Stimulated activated CD8-positive, alpha-beta memory T cell treated with anti-CD3 and anti-CD28 coated beads, Interleukin-7, amount 100 ng/mL, for 1 hour (primary cell): ENCODE results near the gene LGALS7.

Experiments used
- DNase-seq, 2 donors: peaks; one replicate each; pipeline ENCODE4 v3.0.0-alpha.2; 2020; ENCODE audit warnings: low read depth in 2 of 2

The LGALS7 gene

DNA sequence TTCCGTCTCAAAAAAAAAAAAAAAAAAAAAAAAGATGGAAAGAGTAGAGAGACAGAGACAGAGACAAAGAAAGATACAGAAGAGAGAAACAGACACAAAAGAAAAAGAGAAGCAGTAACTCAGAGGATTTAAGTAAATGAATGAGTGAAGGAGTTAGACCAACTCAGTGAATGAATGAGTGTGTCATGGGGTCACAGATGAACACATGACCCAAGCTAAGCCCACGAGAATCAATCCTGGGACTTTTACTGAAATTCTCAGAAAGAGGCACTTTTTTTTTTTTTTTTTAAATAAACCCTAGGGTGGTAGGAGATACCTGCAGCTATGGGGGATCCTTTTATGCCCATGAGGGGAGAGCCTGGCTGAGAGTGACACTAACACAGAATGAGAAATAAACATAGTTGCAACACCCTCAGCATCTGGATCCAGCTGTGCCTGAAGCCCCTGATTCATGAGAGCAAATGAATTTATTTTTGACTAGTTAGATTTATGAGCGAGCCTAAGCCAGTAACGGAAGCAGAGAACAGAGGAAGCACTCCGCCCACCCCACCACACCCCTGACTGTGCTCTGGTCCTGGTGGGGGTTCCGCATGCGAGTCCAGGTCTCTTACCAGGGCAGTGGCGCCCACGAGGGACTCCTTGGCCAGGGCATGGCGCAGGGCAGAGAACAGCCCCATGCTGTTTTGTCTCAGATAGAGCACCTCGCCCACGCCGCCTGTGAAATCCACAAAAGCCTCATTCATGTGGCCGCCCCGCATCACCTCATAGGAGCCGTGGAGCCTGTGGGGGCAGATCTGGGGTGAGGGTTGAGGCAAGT, 33.7 kb downstream of the LGALS7 start:
- no peak for DNase-seq

DNA sequence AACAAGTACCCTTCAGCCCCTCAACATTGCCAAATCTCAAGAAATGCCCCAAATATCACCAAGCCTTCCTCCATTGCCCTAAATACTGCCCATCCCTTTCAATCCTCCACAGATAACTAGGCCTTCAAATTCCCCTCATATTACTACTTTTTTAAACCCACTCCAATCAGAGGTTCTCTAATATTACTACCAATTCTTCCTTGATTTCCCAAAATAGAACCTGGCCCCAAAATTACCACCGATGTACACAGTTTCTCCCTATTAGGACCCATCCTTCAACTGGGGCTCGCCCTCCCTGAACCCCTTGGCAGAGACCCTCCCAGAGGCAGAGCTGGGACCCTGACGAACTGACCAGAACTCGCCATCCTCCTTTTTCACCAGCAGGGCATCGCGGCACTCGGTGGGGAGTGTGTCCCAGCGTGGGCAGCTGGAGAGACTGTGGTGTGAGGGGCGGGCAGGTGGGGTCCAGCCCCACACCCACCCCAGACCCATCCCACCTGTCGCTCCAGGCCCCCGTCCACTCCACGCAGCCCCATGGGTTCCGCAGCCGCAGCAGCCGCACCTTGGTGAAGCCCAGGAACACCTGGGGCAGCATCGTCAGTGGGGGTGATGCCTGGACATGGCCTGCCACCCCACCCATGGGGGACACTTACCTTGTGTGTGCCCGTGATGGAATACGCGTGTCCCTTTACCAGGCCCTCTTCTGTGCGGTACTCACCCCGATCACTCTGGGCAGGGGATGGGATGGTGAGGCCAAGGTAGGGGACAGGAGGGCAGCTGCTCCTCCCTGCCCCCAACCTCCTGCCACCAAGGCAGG, 35.2 kb downstream of the LGALS7 start:
- no peak for DNase-seq

DNA sequence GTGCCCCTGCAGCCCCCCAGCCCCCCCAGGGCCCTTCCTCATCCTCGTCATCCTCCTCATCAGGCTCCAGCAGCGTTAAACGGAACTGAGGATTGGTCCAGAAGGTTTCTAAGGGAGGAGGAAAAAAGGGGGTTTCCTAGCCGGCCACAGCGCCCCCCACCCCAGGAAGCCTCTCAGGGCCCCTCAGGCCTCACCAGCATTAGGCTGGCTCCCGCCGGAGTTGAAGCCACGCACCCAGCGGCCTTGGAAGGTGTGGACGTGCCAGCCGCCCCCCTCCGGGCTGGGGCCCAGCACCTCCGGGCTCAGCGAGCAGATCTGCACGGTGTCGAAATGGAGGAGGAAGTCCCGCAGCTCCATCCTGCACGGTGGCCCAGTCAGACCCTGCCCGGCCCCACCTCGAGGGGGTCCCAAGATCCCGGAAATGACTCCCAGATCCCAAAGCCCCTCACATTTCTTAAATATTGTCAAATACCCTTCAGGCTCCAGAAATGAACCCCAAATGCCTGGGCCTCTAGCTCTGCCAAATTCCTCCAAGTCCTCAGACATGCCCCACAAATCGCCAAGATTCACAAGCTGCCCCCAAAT, 35.9 kb downstream of the LGALS7 start:
- no peak for DNase-seq

DNA sequence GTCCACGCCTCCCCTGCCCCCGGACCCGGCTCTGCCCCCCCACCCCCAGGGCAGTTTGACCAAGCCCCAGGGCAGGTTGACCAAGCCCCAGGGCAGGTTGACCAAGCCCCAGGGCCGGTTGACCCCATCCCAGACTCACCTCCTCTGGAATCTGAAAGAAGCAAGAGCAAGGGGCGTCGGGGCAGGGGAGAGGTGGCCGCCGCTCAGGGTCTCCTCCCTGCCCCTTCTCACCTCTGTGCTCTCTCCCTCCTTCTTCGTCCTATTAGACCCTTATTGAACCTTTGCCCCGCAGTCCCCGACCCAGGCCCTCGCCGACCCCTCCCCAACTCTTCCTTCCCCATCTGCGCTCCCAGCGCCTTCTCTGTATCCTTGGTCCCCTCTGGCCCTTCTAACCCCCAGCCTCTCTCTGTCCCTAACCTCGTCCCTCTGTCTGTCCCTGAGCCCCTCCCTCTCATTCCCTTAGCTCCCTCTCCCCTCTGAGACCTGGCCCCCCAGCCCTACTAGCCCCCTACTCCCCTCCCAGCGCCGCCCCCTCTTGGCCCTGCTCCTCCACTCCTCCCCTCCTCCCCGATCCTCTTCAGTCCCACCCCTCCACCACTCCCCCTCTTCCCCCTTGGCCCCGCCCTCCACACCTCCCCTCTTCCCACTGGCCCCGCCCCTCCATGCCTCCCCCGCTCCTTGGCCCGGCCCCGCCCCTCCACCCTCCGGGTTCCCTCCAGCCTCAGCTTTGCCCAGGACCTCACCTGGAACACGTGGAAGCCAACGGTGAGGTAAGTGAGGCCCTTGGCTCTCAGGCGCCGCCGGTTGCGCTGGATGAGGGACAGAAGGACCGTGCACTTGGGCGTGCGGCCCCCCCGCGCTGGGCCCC, 36.7 kb downstream of the LGALS7 start:
- DNase-seq = peak in 1 of 2 donors; percentile 48

DNA sequence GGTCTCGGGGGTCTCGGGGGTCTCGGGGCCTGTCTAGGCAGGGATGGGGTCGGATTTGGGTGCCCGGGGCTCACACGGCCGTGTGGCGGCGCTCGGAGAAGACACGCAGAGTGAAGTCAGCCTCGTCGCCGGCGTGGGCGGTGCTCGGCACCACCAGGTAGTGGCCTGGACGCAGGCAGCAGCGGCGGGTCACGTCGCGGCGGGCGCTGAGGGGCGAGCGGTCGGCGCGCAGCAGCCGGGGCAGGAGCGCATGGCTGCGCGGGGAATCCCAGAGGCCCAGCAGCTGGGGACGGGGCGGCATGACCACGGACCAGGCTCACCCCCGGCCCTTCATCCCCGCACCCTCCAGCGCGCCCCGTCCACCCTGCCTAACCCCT, 37.3 kb downstream of the LGALS7 start:
- DNase-seq = peak in 1 of 2 donors; percentile 27

DNA sequence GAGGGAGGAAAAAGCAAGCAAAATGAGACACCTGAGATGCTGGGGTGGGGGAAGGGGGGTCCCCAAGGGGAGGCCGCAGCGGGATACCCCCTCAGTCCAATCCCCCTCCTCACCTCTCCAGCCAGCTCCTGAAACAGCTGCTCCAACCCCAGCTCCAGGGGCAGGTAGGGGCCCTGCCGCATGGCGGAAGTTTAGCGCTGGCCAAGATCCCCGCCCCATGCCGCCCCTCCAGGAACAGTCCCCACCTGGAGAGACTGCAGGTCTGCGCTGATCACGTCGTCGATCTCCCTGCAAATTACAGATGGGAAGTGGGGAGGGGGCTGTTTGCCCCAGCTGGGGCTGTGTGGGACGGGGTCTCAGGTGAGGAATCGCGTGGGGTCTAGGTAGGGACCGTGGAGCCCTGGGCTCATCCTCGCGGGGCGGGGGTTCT, 38.0 kb downstream of the LGALS7 start:
- no peak for DNase-seq

DNA sequence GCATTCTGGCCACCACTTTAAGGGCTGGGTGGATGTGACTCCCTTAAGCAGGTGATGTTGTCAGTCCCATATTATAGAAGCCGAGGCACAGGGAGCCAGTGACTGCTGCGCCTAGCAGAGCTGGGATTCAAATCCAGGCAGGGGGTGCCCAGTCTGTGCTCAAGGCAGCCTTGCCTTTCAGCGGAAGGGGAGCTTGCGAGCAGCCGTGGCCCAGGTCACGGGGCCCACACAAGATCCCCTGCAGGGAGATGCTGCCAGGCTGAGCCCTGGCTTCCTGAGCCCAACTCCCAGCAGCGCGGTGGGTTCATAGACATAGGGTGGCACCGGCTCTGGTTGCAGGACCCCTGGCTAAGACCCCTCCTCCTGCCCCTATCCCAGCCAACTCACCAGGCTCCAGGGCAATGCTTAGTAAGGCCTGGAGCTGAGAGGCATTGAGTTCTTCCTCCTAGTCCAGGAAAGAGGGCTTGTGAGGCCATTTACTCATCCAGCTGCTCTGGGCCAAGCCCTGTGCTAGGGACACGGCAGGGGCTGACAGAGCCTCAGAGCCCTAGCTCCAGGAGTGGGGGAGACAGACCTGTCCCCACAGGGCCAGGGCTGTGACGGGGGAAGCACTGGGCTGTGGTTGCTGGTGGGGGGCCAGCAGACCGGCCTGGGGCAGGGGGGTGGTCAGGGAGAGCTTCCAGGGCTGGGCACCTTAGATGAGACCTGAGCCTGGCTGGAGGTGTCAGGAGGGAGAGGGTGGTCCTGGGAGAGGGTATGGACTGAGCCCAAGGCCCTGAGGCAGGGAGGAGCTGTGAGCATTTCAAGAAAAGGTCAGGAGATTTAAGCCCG, 38.7 kb downstream of the LGALS7 start:
- DNase-seq = no peak

DNA sequence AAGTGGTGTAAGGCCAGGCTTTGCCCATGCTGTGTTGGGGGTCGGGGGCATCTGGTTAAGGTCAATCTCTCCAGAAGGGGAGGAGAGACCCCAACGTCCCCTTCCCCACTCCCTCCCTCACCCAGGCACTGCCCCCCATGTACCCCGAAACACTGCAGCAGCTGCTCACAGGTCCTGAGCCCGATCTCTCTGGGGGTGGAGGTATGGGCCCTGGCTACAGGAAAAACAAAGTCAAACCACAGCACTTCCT, 39.2 kb downstream of the LGALS7 start:
- DNase-seq = no peak

DNA sequence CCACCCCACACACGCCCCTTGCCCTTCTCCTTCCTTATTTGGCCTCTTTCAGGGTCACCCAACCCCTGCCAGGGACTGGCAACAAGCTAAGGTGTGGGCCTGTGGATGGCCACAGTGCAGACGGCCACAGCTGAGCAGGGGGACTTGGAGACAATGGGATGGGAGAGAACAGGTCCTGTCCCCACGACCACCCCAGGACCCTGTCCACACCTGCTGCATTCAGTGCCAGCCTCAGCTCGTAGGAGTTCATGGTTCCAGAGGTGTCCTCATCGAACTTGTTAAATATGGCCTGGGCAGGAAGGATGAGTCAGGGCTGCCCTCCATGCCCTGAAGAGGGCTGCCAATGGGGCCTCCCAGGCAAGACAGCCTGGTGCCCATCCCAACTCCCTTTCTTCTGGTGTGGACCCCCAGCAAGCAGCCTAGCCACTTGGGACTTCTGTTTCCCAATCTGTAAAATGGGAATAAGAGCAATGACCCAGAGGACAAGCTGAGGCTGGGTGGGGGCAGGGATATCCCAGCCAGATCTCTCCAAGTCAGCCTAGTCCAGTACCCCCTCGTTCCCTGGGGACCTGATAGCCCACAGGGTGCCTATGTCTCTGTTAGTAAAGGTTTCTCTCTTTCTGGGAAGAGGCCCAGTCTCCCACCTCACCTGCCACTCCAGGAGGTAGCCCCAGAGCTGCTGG, 39.7 kb downstream of the LGALS7 start:
- DNase-seq = no peak

DNA sequence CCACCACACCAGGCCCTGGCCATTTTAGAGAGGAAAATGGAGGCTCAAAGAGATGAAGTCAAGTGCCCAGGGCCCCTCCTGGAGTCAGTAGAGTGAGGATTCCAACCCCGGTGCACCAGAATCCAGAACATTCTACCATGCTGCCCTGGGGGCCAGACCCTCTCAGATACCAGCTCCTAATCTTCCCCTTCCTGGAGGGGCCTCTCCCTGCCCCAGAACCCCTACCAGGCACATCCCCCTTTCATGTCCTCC, 40.1 kb downstream of the LGALS7 start:
- no peak for DNase-seq

DNA sequence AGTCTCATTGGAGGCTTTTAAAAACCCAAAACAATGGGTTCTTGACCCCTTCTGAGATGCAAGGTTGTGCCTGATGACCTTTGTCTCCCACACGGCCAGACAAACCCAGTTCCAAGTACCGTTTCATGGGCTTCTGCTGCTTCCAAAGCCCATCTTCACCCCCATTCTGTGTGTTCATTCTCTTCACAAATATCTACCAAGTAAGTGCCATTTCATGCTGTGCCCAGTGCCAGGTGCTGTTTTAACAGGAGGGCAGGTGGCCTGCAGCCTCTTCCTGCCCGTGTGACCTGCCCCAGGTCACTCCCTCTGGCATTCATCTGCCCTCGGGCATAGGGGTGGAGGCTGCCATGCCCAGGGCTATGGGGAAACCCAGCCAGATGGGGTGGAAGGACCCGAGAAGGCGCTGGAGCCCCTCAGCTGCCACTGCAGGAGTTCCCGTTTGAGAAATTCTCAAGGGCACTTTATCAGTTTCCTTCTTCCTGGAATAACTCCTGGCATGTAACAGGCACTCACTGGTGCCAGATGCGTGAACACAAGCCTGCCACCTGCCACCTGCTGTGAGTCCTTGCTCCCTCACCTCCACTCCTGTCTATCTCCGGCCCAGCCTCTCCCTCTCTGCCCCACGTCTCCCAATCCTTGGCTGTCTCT, 41.5 kb downstream of the LGALS7 start:
- no peak for DNase-seq

DNA sequence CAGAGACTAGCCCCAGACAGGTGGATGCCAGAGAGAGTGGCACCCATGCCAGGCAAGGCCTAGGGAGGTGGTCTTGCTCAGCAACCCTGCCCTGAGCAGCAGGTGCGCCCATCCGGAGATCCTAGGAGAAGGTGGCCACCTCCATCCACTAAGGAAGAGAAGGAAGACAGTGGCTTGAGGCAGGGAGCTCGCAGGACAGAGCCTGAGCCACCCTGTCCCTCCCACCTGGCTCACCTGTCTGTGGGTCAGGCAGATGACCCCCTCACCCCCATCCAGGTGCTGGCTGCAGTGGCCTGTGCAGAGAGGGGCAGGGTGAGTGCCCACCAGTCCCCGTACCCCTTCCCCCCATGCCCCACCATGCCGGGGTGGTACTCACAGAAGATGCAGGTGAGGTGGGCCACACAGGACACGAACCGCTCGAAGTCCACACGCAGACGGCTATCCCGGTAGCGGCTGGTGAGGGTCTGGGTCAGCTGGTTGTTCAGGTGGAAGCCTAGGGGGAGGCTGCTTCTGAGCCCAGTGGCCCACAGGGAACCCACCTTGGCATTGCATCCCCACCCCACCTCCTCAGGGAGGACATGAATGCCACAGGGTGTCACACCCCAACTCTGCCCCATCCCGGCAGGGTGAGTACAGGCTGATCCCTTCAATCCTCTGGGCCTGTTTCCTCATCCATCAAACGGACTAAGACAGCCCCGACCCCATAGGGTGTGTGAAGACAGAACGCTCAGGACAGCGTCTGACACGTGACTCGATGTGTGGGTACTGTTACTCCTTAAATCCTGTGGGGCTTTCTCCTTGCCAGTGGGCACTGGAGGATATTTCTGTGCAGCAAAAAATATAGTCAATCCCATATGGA, 42.4 kb downstream of the LGALS7 start:
- DNase-seq = no peak

DNA sequence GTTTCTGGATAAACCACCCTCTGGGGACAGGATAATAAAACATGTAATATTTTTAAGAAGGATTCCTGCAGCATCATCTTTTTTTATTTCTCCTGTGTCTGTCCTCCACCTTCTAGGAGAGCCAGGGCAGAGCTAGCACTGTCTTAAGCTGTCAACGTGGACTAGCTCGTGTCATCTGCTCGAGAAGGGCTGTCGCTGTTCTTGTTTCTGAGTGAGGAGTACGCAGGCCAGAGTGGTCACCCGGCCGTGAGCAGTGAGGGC, 42.9 kb downstream of the LGALS7 start:
- DNase-seq = no peak

DNA sequence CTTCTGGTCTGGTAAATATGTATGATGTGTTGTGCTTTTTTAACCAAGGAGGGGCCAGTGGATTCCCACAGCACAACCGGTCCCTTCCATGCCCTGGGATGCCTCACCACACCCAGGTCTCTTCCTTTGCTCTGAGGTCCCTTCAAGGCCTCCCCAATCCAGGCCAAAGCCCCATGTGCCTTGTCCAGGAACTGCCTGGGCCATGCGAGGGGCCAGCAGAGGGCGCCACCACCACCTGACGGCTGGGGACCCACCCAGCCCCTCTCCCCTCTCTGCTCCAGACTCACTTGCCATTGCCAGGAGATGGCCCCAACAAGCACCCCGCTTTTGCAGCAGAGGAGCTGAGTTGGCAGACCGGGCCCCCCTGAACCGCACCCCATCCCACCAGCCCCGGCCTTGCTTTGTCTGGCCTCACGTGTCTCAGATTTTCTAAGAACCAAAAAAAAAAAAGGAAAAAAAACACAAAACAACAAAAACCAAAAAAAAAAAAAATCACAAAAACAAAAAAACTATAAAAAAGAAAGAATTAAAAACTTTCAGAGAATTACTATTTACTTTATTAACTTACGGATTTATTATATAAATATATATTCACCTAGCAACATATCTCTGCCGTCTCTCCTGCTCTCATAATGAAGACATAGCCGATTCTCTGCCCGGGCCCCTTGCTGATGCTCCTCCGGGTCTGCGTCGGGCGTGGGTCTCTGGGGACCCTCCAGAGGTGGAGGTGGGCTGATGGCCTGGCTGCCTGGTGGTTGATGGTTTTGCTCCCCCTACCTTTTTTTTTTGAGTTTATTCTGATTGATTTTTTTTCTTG, 43.5 kb downstream of the LGALS7 start:
- peak; percentile 49 to 61 for DNase-seq

DNA sequence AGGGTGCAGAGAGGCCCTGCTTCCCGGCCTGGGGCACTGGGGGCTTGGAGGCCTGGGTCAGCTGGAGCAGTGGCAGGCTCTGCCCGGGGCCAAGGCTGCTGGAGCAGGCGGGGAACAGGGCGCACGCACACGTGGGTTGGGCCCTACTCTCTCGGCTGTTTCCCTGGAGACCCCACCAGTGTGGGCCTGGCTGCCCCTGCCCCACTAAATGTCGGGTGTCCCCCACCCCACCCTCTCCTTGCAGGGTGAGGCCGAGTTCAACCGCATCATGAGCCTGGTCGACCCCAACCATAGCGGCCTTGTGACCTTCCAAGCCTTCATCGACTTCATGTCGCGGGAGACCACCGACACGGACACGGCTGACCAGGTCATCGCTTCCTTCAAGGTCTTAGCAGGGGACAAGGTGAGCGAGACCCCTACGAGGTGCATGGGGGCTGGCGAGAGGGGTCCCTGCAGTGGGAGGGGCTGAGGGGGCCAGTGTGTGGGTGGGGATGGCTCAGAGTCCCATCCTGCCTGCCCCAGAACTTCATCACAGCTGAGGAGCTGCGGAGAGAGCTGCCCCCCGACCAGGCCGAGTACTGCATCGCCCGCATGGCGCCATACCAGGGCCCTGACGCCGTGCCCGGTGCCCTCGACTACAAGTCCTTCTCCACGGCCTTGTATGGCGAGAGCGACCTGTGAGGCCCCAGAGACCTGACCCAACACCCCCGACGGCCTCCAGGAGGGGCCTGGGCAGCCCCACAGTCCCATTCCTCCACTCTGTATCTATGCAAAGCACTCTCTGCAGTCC, 44.4 kb downstream of the LGALS7 start:
- DNase-seq = no peak

DNA sequence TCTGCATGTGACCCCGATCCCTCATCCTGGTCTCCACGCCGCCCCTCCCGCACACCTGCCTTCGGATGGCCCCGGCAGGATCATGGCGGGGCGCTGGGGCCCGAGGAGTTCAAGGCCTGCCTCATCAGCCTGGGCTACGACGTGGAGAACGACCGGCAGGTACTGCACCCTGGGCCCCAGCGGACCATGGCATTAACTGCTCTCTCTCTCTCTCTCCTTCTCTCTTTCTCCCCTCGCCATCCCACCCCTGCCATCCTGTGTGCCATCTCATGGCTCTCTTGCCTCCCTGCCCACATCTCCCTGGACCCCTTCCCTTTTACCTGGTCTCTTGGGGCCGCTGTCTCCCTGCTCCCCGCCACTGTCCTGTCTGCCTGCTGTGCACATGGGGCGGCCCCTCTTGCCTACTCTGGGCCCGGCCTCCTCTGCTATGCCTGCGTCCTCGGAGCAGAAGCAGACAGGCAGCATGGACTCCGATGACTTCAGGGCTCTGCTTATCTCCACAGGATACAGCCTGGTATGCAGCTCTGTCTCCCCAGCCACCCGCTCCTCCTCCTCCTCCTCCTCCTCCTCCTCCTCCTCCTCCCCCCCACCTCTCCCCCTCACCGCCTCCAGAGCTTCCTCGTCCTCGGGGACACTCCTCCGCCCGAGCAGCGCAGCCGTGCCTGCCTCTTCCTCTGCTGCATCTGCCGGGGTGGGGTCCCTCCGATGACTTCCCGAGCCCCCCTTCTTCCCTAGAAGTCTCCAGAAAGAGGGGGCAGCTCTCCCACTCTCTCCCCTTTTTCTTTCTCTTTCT, 45.3 kb downstream of the LGALS7 start:
- DNase-seq = no peak

DNA sequence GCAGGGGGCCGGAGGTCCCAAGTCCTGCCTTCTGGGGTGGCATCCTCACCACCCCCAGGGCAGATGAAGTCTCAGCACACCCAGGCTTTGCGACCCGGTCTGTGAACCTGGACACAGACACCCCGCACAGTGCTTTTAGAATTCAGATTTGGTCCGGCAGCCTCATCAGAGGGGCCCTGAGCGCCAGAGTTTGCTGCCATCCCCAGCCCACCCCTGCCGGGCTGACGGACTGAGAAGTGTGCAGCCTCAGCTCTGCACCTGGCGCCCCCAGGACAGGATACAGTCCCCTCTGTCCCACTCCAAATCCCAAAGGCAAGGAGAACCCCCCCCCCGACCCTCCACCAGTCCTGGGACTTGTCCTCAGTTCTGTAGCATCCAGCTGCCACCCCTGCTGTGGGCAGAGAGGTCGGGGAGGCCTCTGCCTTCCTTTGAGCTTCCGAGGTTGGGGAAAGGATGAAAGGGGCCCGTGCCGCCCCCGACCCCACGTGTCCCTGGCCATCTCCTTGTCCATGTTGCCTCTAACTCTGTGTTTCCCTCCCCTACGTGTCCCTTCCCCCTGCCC, 45.9 kb downstream of the LGALS7 start:
- no peak for DNase-seq
